H9 (cell line): ENCODE data around the gene SLC9A9. TPM values are rescaled to one million over a fixed set of nuclear protein-coding genes. Genes with fewer than 3 reads are reported as not detected.

Source experiments
- DNase-seq: peaks from one replicate; pipeline ENCODE4 v3.0.0-alpha.2; 2017
- H2AFZ ChIP-seq: one replicate; pipeline ENCODE4 v1.6.1; 2013; ENCODE audit warnings: mild to moderate bottlenecking, low read length, control low read depth, moderate library complexity
- H2AK5ac ChIP-seq: 2 replicates; pipeline ENCODE4 v1.6.1; 2013; ENCODE audit warnings: low read length, control low read depth, mixed read lengths; ENCODE audit not compliant: insufficient read length
- H2BK120ac ChIP-seq: one replicate; pipeline ENCODE4 v1.6.1; 2013; ENCODE audit warnings: low read depth, mild to moderate bottlenecking, low read length, control low read depth, inconsistent platforms; ENCODE audit not compliant: poor library complexity, severe bottlenecking
- H2BK12ac ChIP-seq: 2 replicates; pipeline ENCODE4 v1.6.1; 2013; ENCODE audit warnings: low read length, control low read depth, mixed read lengths, low read depth; ENCODE audit not compliant: insufficient read length
- H2BK15ac ChIP-seq: 2 replicates; pipeline ENCODE4 v1.6.1; 2013; ENCODE audit warnings: low read depth, low read length, control low read depth
- H2BK20ac ChIP-seq: one replicate; pipeline ENCODE4 v1.6.1; 2013; ENCODE audit warnings: low read depth, mild to moderate bottlenecking, low read length, control low read depth, inconsistent platforms; ENCODE audit not compliant: poor library complexity, severe bottlenecking
- H2BK5ac ChIP-seq: 2 replicates; pipeline ENCODE4 v1.6.1; 2013; ENCODE audit warnings: low read length, control low read depth, mixed read lengths; ENCODE audit not compliant: insufficient read length
- H3K14ac ChIP-seq: 2 replicates; pipeline ENCODE4 v1.6.1; 2013; ENCODE audit warnings: low read length, control low read depth; ENCODE audit not compliant: insufficient read depth
- H3K18ac ChIP-seq: 2 replicates; pipeline ENCODE4 v1.6.1; 2013; ENCODE audit warnings: low read depth, mild to moderate bottlenecking, mixed read lengths, low read length, control low read depth; ENCODE audit not compliant: insufficient read length
- H3K23ac ChIP-seq: 2 replicates; pipeline ENCODE4 v1.6.1; 2013; ENCODE audit warnings: low read length, control low read depth, mixed read lengths, low read depth; ENCODE audit not compliant: insufficient read length
- H3K23me2 ChIP-seq: 2 replicates; pipeline ENCODE4 v1.6.1; 2013; ENCODE audit warnings: low read depth, mild to moderate bottlenecking, mixed read lengths, low read length, control low read depth; ENCODE audit not compliant: insufficient read length, poor library complexity, severe bottlenecking
- H3K27ac ChIP-seq: 2 replicates; pipeline ENCODE4 v1.5.1; 2013; ENCODE audit warnings: low read length, control low read depth, mixed read lengths, low read depth; ENCODE audit not compliant: insufficient read length
- H3K27me3 ChIP-seq: 2 replicates; pipeline ENCODE4 v1.6.1; 2013; ENCODE audit warnings: low read length, control low read depth, inconsistent platforms; ENCODE audit not compliant: insufficient read depth
- H3K4ac ChIP-seq: 2 replicates; pipeline ENCODE4 v1.6.1; 2013; ENCODE audit warnings: low read depth, mild to moderate bottlenecking, control low read depth, inconsistent platforms, low read length, moderate library complexity
- H3K4me1 ChIP-seq: 2 replicates; pipeline ENCODE4 v1.6.1; 2013; ENCODE audit warnings: low read length, control low read depth, inconsistent platforms; ENCODE audit not compliant: insufficient read depth
- H3K4me2 ChIP-seq: 2 replicates; pipeline ENCODE4 v1.6.1; 2013; ENCODE audit warnings: low read length, control low read depth, mixed read lengths; ENCODE audit not compliant: insufficient read length, insufficient read depth
- H3K56ac ChIP-seq: 2 replicates; pipeline ENCODE4 v1.6.1; 2013; ENCODE audit warnings: low read depth, mild to moderate bottlenecking, mixed read lengths, low read length, control low read depth; ENCODE audit not compliant: insufficient read length
- H3K79me1 ChIP-seq: 2 replicates; pipeline ENCODE4 v1.6.1; 2013; ENCODE audit warnings: low read depth, mild to moderate bottlenecking, moderate library complexity, low read length, control low read depth, inconsistent platforms; ENCODE audit not compliant: insufficient read depth, poor library complexity, severe bottlenecking
- H3K79me2 ChIP-seq: 2 replicates; pipeline ENCODE4 v1.6.1; 2013; ENCODE audit warnings: low read length, control low read depth, inconsistent platforms; ENCODE audit not compliant: insufficient read depth
- H3K9ac ChIP-seq: 2 replicates; pipeline ENCODE4 v1.6.1; 2013; ENCODE audit warnings: low read length, control low read depth, mixed read lengths; ENCODE audit not compliant: insufficient read length; ENCODE audit errors: extremely low read depth
- H3K9me3 ChIP-seq: one replicate; pipeline ENCODE4 v1.6.1; 2013; ENCODE audit warnings: low read depth, low read length, inconsistent platforms; ENCODE audit not compliant: control insufficient read depth
- H3T11ph ChIP-seq: one replicate; pipeline ENCODE4 v1.6.1; 2013; ENCODE audit warnings: mild to moderate bottlenecking, low read length, control low read depth, inconsistent platforms
- H4K20me1 ChIP-seq: one replicate; pipeline ENCODE4 v1.6.1; 2013; ENCODE audit not compliant: control insufficient read depth, insufficient read length, insufficient read depth
- H4K5ac ChIP-seq: 2 replicates; pipeline ENCODE4 v1.6.1; 2013; ENCODE audit warnings: low read depth, mild to moderate bottlenecking, mixed read lengths, low read length, control low read depth; ENCODE audit not compliant: insufficient read length
- H4K8ac ChIP-seq: replicated peaks from 2 replicates; pipeline ENCODE4 v1.6.1; 2013; ENCODE audit warnings: low read length, control low read depth, mixed read lengths, low read depth; ENCODE audit not compliant: insufficient read length
- H4K91ac ChIP-seq: 2 replicates; pipeline ENCODE4 v1.6.1; 2013; ENCODE audit warnings: low read depth, mild to moderate bottlenecking, moderate library complexity, mixed read lengths, low read length, control low read depth; ENCODE audit not compliant: insufficient read length
- H3K27ac Mint-ChIP-seq, 3 experiments: 2 replicates in 2 of 3; 3 replicates in 1 of 3; pipeline ENCODE4 v1.8.0; 2020 to 2021; ENCODE audit warnings: mixed read lengths in 3 of 3, mild to moderate bottlenecking in 1 of 3, moderate library complexity in 1 of 3
- H3K27me3 Mint-ChIP-seq: 2 replicates; pipeline ENCODE4 v1.8.0; 2021; ENCODE audit warnings: low read depth, mild to moderate bottlenecking, moderate library complexity, mixed read lengths
- H3K36me3 Mint-ChIP-seq, 3 experiments: 2 replicates in 2 of 3; 3 replicates in 1 of 3; pipeline ENCODE4 v1.8.0; 2020 to 2021; ENCODE audit warnings: low read depth in 3 of 3, mixed read lengths in 3 of 3; ENCODE audit not compliant: insufficient read depth in 1 of 3
- H3K4me1 Mint-ChIP-seq, 2 experiments: 2 replicates each; pipeline ENCODE4 v1.8.0; 2020; ENCODE audit warnings: mixed read lengths in 2 of 2
- H3K4me3 Mint-ChIP-seq, 2 experiments: 2 replicates in 1 of 2; 3 replicates in 1 of 2; pipeline ENCODE4 v1.8.0; 2020 to 2021; ENCODE audit warnings: mild to moderate bottlenecking in 2 of 2, mixed read lengths in 2 of 2, moderate library complexity in 1 of 2
- H3K9me3 Mint-ChIP-seq, 2 experiments: 2 replicates in 1 of 2; 3 replicates in 1 of 2; pipeline ENCODE4 v1.8.0; 2020; ENCODE audit warnings: mild to moderate bottlenecking in 2 of 2, mixed read lengths in 2 of 2, moderate library complexity in 1 of 2
- WGBS: extraction: QIAGEN DNeasy Blood & Tissue Kit; methylation state at CpG from one replicate; pipeline ENCODE4 v1.1.7; 2013; ENCODE audit warnings: missing lambda C conversion rate, low lambda C conversion rate, mixed read lengths; ENCODE audit not compliant: insufficient read length; ENCODE audit errors: extremely low coverage; 5-methylcytosine and 5-hydroxymethylcytosine counted together
- total RNA-seq: library from RNA; stranded (reverse); gene quantifications from 2 replicates; pipeline ENCODE4 v1.2.1, GENCODE V29; 2021
- TF ChIP-seq, protein P1 (sequence below): fragments of 200-600 bp; sonication (generic); conservative IDR thresholded peaks from 3 replicates; pipeline ENCODE4 v1.8.0; 2021; ENCODE audit warnings: antibody characterized with exemption, mild to moderate bottlenecking

SLC9A9 gene
- total RNA-seq, 1 experiment from 2014 or later, result 0.35 TPM

DNA sequence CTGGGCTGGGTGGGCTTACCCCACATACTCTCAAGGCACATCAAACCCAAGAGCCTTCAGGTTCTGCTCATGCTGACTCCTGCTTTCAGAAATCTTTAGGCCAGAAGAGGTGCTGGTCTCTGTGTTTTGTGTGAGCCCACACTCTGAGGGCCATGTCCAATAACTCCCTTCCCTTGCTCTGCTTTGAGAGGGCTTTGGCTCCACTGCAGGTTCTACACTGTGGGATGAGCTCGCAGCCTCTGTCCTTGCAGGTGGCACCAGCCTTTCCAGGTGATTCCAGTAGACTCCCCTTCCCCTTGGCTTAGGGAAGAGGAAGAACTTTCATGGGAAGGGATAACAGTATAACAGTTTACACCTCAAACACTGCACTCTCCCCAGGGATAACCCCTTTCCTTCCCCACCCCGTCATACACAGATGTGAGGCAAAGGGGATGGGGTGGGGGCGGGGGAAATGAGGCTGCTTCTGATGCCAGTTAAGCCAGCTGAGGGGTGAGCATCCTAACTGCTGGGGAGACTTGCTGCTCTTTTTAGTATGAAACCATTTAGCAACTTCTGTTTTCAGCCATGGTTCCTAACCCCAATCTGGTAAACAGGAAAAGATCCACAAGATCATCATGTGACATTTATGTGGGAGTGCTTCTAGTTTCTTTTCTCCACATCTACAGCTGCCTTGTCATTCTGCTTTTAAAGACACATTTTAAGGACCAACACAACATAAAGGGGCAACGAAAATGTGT, 262.4 kb downstream of the SLC9A9 start:
- Histone ChIP-seq H3K4me1 (no peaks in the 10 kb centered on the region), H3K79me1 (no peaks in the 10 kb centered on the region), H3K9ac (no peak overlapping the region), H2AK5ac (no peak overlapping the region), H2AFZ (no peak overlapping the region), H3T11ph (no peak overlapping the region), H2BK15ac (no peak overlapping the region), H3K4ac (no peak overlapping the region), H2BK120ac (no peak overlapping the region), H4K91ac (no peak overlapping the region), H3K14ac (no peak overlapping the region), H4K20me1 (no peaks in the 10 kb centered on the region), H3K56ac (no peak overlapping the region), H4K8ac (no peak overlapping the region), H3K79me2 (no peaks in the 10 kb centered on the region), H3K4me2 (no peak overlapping the region), H3K18ac (no peak overlapping the region), H2BK5ac (no peak overlapping the region), H2BK20ac (no peak overlapping the region), H3K27ac (no peak overlapping the region), H3K9me3 (no peaks in the 10 kb centered on the region), H3K23ac (no peak overlapping the region), H2BK12ac (no peak overlapping the region), H4K5ac (no peak overlapping the region), H3K23me2 (no peaks in the 10 kb centered on the region), H3K27me3 (no peaks in the 10 kb centered on the region)
- no peak for DNase-seq
- TF ChIP-seq, protein P1, sequence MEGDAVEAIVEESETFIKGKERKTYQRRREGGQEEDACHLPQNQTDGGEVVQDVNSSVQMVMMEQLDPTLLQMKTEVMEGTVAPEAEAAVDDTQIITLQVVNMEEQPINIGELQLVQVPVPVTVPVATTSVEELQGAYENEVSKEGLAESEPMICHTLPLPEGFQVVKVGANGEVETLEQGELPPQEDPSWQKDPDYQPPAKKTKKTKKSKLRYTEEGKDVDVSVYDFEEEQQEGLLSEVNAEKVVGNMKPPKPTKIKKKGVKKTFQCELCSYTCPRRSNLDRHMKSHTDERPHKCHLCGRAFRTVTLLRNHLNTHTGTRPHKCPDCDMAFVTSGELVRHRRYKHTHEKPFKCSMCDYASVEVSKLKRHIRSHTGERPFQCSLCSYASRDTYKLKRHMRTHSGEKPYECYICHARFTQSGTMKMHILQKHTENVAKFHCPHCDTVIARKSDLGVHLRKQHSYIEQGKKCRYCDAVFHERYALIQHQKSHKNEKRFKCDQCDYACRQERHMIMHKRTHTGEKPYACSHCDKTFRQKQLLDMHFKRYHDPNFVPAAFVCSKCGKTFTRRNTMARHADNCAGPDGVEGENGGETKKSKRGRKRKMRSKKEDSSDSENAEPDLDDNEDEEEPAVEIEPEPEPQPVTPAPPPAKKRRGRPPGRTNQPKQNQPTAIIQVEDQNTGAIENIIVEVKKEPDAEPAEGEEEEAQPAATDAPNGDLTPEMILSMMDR, result no peak
- Mint-ChIP-seq H3K27ac (no peak overlapping the region; a peak in 1 of 7 replicates), H3K4me1 (peaks cover 4 to 7% of the 10 kb centered on the region in 2 experiments; a peak in 3 of 4 replicates), H3K27me3 (peaks cover 4% of the 10 kb centered on the region; the same call in 1 of the 2 replicates), H3K9me3 (no peaks in the 10 kb centered on the region), H3K4me3 (no peak overlapping the region), H3K36me3 (no peaks in the 10 kb centered on the region)
- WGBS, result no CpG with 5 or more reads among the region's 4 CpGs
